CD4-positive, alpha-beta T cell (primary cell): ENCODE results near the gene SKIC8. TPM values are rescaled to one million over a fixed set of nuclear protein-coding genes. Genes with fewer than 3 reads are reported as not detected.

Experiments
- ATAC-seq: fragments of 200-7000 bp; cut with Tn5 transposase; one replicate; pipeline ENCODE4 v1.10.0; 2022; ENCODE audit warnings: mild to moderate bottlenecking; ENCODE audit not compliant: poor library complexity
- CTCF ChIA-PET: fragments of 350-600 bp; sonication (Branson Sonifier 250); formaldehyde crosslinking; loops from one replicate; lab custom pipeline; 2021; ENCODE audit warnings: antibody characterized with exemption, inconsistent platforms; lab: Charles Lee
- POLR2A ChIA-PET: fragments of 350-600 bp; sonication (Branson Sonifier 250); formaldehyde crosslinking; loops from one replicate; lab custom pipeline; 2021; ENCODE audit warnings: antibody characterized with exemption, inconsistent platforms; lab: Charles Lee
- DNase-seq, 14 experiments: peaks; one replicate each; pipeline ENCODE4 v3.0.0-alpha.2; 2013 to 2020; ENCODE audit warnings: mixed read lengths in 2 of 14
- H3K27ac ChIP-seq, 2 donors: one replicate each; pipeline versions ENCODE4 v1.5.1 to v1.7.0; 2013; ENCODE audit warnings: low read length in 2 of 2, low read depth in 1 of 2, mild to moderate bottlenecking in 1 of 2
- H3K27me3 ChIP-seq, 2 experiments: 1 replicate in 1 of 2; 2 replicates in 1 of 2; pipeline versions ENCODE4 v1.6.1 to v1.7.0; 2013; ENCODE audit warnings: low read length in 2 of 2, control low read depth in 1 of 2, mild to moderate bottlenecking in 1 of 2, moderate library complexity in 1 of 2; ENCODE audit not compliant: insufficient read depth in 2 of 2, control insufficient read depth in 1 of 2
- H3K36me3 ChIP-seq: one replicate; pipeline ENCODE4 v1.6.1; 2013; ENCODE audit warnings: low read length, control low read depth; ENCODE audit not compliant: insufficient read depth
- H3K4me1 ChIP-seq: one replicate; pipeline ENCODE4 v1.6.1; 2013; ENCODE audit warnings: low read length, control low read depth; ENCODE audit not compliant: insufficient read depth
- H3K4me3 ChIP-seq: one replicate; pipeline ENCODE4 v1.5.1; 2013; ENCODE audit warnings: mild to moderate bottlenecking, low read length, moderate library complexity
- H3K9me3 ChIP-seq, 2 experiments: 1 replicate in 1 of 2; 2 replicates in 1 of 2; pipeline versions ENCODE4 v1.6.1 to v1.7.0; 2013; ENCODE audit warnings: low read length in 2 of 2, mild to moderate bottlenecking in 2 of 2, control low read depth in 1 of 2, moderate library complexity in 1 of 2; ENCODE audit not compliant: control insufficient read depth in 1 of 2, insufficient read depth in 1 of 2
- H3K27ac Mint-ChIP-seq: one replicate; pipeline ENCODE4 v1.8.0; 2020; ENCODE audit warnings: mixed read lengths
- H3K27me3 Mint-ChIP-seq: one replicate; pipeline ENCODE4 v1.8.0; 2021; ENCODE audit warnings: mixed read lengths
- H3K36me3 Mint-ChIP-seq: one replicate; pipeline ENCODE4 v1.8.0; 2021; ENCODE audit warnings: low read depth, mixed read lengths
- H3K4me1 Mint-ChIP-seq: one replicate; pipeline ENCODE4 v1.8.0; 2021; ENCODE audit warnings: low read depth, mixed read lengths
- H3K4me3 Mint-ChIP-seq: one replicate; pipeline ENCODE4 v1.8.0; 2020; ENCODE audit warnings: mild to moderate bottlenecking, mixed read lengths
- H3K9me3 Mint-ChIP-seq: one replicate; pipeline ENCODE4 v1.8.0; 2020; ENCODE audit warnings: mixed read lengths
- intact Hi-C, 2 experiments: fragments of 100-400 bp; cut with DNase I in 1 of 2; cut with micrococcal nuclease in 1 of 2; formaldehyde crosslinking; loops; one replicate each; pipeline versions ENCODE4 v1.15.1 to v1.9.0; 2023 to 2025; cut with DNase I, micrococcal nuclease
- total RNA-seq, 174 experiments: library from RNA in 2 of 174; stranded (reverse) in 2 of 174; gene quantifications; one replicate each; pipeline ENCODE4 v1.2.3 and lab custom pipeline; 2021 to 2026
- TF ChIP-seq, protein P1 (sequence below): fragments of 200-600 bp; IDR thresholded peaks from one replicate; pipeline ENCODE4 v1.8.0; 2022; ENCODE audit warnings: antibody characterized with exemption, mild to moderate bottlenecking

Gene SKIC8
- total RNA-seq, 2 experiments from 2014 or later: 13.3 to 16.7 TPM

- ChIA-PET POLR2A (interaction anchor here (2.0 kb wide), 1 partner anchor 14 kb away, joined by 5 read pairs; the partner anchor contains the start of gene SKIC8), CTCF (interaction anchor here (1.5 kb wide), 1 partner anchor 10 kb away, joined by 3 read pairs; no protein-coding TSS in a partner anchor)
- no peaks in the 10 kb centered on the region for H3K4me1 Mint-ChIP-seq
- no peaks in the 10 kb centered on the region for H3K27me3 ChIP-seq
- TF ChIP-seq, protein P1, sequence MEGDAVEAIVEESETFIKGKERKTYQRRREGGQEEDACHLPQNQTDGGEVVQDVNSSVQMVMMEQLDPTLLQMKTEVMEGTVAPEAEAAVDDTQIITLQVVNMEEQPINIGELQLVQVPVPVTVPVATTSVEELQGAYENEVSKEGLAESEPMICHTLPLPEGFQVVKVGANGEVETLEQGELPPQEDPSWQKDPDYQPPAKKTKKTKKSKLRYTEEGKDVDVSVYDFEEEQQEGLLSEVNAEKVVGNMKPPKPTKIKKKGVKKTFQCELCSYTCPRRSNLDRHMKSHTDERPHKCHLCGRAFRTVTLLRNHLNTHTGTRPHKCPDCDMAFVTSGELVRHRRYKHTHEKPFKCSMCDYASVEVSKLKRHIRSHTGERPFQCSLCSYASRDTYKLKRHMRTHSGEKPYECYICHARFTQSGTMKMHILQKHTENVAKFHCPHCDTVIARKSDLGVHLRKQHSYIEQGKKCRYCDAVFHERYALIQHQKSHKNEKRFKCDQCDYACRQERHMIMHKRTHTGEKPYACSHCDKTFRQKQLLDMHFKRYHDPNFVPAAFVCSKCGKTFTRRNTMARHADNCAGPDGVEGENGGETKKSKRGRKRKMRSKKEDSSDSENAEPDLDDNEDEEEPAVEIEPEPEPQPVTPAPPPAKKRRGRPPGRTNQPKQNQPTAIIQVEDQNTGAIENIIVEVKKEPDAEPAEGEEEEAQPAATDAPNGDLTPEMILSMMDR: no peak
- H3K4me1 ChIP-seq: no peaks in the 10 kb centered on the region
- no peak overlapping the region for H3K27ac ChIP-seq
- H3K36me3 ChIP-seq: peaks cover 82% of the 10 kb centered on the region
- H3K27me3 Mint-ChIP-seq: no peaks in the 10 kb centered on the region
- H3K9me3 ChIP-seq: no peaks in the 10 kb centered on the region
- no peak overlapping the region for H3K4me3 Mint-ChIP-seq
- no peak for DNase-seq
- no peaks in the 10 kb centered on the region for H3K9me3 Mint-ChIP-seq
- no peak for ATAC-seq
- no peak overlapping the region for H3K27ac Mint-ChIP-seq
- H3K4me3 ChIP-seq: no peak overlapping the region
- intact Hi-C loops: no loop called here
- H3K36me3 Mint-ChIP-seq: peaks cover 98% of the 10 kb centered on the region
Observed at GRCh38 chr15:78284758-78285157, 14.7 kb downstream of the SKIC8 start.

- H3K4me1 ChIP-seq: no peaks in the 10 kb centered on the region
- no peak for DNase-seq
- H3K9me3 ChIP-seq: no peaks in the 10 kb centered on the region
- no peaks in the 10 kb centered on the region for H3K9me3 Mint-ChIP-seq
- peaks cover 81% of the 10 kb centered on the region for H3K36me3 ChIP-seq
- H3K27ac Mint-ChIP-seq: no peak overlapping the region
- ChIA-PET CTCF (no interaction called here), POLR2A (interaction anchor here (0.8 to 1.0 kb wide), 2 partner anchors 18 to 20 kb away, joined by 3 to 4 read pairs; partner anchors contain the start of gene DNAJA4)
- H3K27me3 ChIP-seq: no peaks in the 10 kb centered on the region
- H3K27ac ChIP-seq: no peak overlapping the region
- H3K4me3 ChIP-seq: no peak overlapping the region
- TF ChIP-seq, protein P1: no peak
- intact Hi-C loops: no loop called here
- peaks cover 97% of the 10 kb centered on the region for H3K36me3 Mint-ChIP-seq
- H3K4me1 Mint-ChIP-seq: no peaks in the 10 kb centered on the region
- no peaks in the 10 kb centered on the region for H3K27me3 Mint-ChIP-seq
- H3K4me3 Mint-ChIP-seq: no peak overlapping the region
- no peak for ATAC-seq
Observed at GRCh38 chr15:78282324-78282723, 17.1 kb downstream of the SKIC8 start.

- Mint-ChIP-seq H3K27me3 (no peaks in the 10 kb centered on the region), H3K9me3 (no peaks in the 10 kb centered on the region), H3K27ac (no peak overlapping the region), H3K4me1 (no peaks in the 10 kb centered on the region), H3K36me3 (peaks cover 97% of the 10 kb centered on the region), H3K4me3 (no peak overlapping the region)
- intact Hi-C loops: no loop called here
- ATAC-seq: no peak
- Histone ChIP-seq H3K9me3 (no peaks in the 10 kb centered on the region), H3K4me1 (no peaks in the 10 kb centered on the region), H3K36me3 (peaks cover 78% of the 10 kb centered on the region), H3K4me3 (no peak overlapping the region), H3K27me3 (no peaks in the 10 kb centered on the region), H3K27ac (no peak overlapping the region)
- CTCF ChIA-PET: interaction anchor here (1.4 kb wide), 1 partner anchor 15 kb away, joined by 4 read pairs; no protein-coding TSS in a partner anchor
- DNase-seq: no peak
- POLR2A ChIA-PET: interaction anchor here (0.7 kb wide), 1 partner anchor 19 kb away, joined by 5 read pairs; the partner anchor contains the start of gene SKIC8
- TF ChIP-seq, protein P1: no peak
Observed at GRCh38 chr15:78280319-78281072, 18.9 kb downstream of the SKIC8 start.
